ENCODE results near the gene PLEKHG5. TPM values are rescaled to one million over a fixed set of nuclear protein-coding genes. Genes with fewer than 3 reads are reported as not detected.
"Not testable (repeated sequence)": the region's sequence is repeated elsewhere in the genome, so short reads cannot be mapped to it uniquely, and the experiment has no call there.

The PLEKHG5 gene
- total and polyA plus RNA-seq, 2 donors, result 5.8 to 9.9 TPM

DNA sequence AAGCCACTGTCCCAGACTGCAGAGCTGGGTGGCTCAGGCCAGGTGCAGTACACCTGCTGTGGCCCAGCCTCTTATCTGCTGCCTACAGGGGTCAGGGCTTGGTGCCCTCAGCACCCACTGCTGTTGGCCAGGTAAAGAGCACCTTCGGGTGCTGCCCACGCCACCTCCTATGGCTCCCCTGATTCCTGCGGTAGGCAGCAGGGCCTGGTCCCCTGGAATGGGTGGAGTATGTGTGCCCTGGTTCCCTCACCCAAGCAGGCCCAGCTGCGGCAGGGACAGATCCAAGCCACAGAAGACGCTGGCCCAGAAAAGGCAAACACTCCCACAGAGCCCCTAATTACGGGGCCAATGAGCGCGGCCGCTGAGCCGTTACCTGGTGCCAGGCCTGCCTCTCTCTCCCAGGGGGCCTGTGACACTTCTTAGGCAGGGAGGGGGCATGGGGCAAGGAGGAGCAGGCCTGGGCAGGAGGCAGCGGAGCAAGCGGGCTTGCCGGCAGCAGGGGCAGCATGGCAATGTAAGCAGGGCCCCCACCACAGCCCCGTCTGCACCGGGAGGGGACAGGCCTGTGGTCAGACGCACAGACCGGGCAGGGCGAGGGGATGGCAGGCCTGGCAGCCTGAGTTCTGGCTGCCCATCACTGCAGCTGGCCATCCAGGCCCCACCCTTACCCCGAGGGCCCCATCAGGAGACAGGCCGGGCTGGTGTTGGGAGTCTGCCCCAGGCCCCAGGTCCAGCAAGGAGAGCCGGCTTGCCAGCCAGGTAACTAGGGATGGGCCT lies 47.9 kb downstream of the PLEKHG5 start:
- no peak for DNase-seq (ENCODE audit: extremely low spot score)
- WGBS, result 82% methylated on average over 21 of the region's 21 CpGs
- no peaks in the 10 kb centered on the region for H3K4me1 ChIP-seq (ENCODE audit: insufficient read depth)
- no peaks in the 10 kb centered on the region for H3K36me3 ChIP-seq (ENCODE audit: insufficient read depth)
- H3K4me3 ChIP-seq (ENCODE audit: low read depth, low read length), result no peak overlapping the region
- no peak overlapping the region for H3K27ac ChIP-seq (ENCODE audit: low read depth)

DNA sequence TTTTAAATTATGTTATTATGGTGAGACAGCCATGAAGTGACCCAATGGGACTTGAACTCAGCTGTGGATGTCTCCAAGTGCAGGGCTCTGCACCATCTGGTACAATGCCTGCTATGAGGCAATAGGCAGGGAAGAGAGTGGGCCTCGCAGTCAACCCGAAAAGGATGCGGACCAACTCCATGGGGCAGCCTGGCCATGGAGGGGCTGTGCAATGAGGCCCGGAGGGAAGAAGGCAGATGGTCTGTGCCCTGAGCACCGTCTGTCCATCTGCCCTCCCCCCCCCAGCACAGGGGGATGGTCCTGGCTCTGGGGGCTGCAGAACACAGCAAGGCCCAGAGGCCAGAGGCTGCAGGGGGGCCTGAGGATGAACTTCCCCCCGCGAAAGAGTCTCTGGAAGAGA lies 49.9 kb downstream of the PLEKHG5 start:
- no peak for DNase-seq (ENCODE audit: extremely low spot score)
- Histone ChIP-seq H3K4me1 (ENCODE audit: insufficient read depth) (no peaks in the 10 kb centered on the region), H3K36me3 (ENCODE audit: insufficient read depth) (no peaks in the 10 kb centered on the region), H3K27ac (ENCODE audit: low read depth) (no peak overlapping the region), H3K4me3 (ENCODE audit: low read depth, low read length) (no peak overlapping the region)
- 72% methylated on average over 7 of the region's 7 CpGs for WGBS

DNA sequence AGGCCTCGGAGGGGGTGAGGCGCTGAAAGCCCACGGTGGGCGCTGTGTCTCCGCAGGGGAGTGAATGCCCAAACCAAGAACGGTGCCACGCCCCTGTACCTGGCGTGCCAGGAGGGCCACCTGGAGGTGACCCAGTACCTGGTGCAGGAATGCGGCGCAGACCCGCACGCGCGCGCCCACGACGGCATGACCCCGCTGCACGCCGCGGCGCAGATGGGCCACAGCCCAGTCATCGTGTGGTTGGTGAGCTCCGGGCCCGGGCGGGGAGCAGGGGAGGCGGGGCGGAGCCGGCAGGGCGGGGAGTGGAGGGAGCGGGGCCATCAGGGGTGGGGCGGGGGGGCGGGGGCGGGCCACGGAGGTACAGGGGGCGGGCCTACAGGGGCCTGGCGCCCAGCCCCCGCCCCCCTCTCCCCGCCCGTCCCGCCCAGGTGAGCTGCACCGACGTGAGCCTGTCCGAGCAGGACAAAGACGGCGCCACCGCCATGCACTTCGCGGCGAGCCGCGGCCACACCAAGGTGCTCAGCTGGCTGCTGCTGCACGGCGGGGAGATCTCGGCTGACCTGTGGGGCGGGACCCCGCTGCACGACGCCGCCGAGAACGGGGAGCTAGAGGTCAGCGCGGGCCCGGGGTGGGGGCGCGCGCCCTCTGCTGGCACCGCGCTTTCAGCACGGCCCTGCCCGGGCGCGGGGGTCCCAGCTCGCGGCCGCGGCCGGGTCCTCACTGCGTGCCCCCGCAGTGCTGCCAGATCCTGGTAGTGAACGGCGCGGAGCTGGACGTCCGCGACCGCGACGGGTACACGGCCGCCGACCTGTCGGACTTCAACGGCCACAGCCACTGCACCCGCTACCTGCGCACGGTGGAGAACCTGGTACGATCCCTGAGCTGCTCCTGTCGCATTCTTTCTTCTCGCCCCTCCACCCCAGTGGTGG lies 51.0 kb downstream of the PLEKHG5 start:
- no peak for DNase-seq (ENCODE audit: extremely low spot score)
- Histone ChIP-seq H3K4me1 (ENCODE audit: insufficient read depth) (no peaks in the 10 kb centered on the region), H3K27ac (ENCODE audit: low read depth) (no peak overlapping the region), H3K36me3 (ENCODE audit: insufficient read depth) (no peaks in the 10 kb centered on the region), H3K4me3 (ENCODE audit: low read depth, low read length) (no peak overlapping the region)
- 5% methylated on average over 97 of the region's 101 CpGs for WGBS

DNA sequence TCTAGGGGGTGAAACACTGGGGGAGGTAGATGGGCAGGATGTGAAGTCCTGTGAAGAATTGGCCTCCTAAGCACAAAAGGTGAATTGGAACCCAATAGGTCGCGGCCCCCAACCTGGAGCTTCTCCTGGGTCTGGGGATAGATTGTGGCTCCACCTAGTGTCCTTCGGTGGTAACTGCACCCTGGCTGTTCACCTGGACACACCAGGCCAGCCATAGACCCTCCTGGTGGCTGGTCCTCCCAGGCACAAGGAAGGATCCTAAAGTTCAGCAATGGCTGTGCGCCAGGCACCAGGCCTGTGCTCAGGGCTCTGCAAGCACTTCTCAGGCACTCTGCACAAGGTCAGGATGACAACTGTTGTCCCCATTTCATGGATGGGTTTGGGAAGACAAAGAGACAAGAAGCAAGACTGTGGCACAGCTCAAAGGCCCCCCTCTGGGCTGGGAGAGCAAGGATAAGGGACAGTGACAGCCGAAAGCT lies 53.4 kb downstream of the PLEKHG5 start:
- 10% methylated on average over 5 of the region's 5 CpGs for WGBS

DNA sequence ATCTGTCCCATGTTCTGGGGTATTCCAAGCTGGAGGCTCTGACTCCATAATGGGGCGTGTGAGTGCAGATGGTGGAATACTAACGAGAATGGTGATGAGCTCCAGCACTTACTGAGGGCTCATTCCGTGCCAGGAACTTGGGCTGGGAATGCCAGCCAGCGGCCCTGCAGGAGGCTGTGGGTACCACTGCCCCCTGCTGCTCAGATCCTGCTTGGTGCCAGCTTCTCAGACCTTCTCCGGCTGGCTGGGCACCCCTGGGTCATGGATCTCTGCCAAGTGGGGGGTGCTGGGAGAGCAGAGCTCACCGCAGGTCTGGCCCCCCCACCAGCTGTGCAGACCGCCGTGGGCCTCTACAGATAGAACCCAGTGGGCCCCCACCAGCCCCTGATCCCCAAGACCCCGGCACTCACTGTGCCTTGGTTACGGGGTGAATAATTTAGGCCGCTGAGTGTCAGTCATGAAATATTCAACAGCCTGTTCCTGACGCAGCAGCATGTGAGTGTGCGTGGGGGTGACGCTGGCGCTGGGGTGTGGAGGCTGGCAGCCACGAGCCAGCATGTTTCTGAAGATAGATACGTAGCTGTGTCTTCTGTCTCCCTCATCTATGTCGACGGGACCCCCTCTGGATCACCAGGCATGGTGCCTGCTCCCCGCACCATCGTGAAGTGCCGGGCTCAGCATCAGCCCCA lies 54.3 kb downstream of the PLEKHG5 start:
- not testable (repeated sequence) for H3K4me1 ChIP-seq (ENCODE audit: insufficient read depth); H3K27ac ChIP-seq (ENCODE audit: low read depth); H3K36me3 ChIP-seq (ENCODE audit: insufficient read depth); H3K4me3 ChIP-seq (ENCODE audit: low read depth, low read length); DNase-seq (ENCODE audit: extremely low spot score)
- 66% methylated on average over 22 of the region's 22 CpGs for WGBS

More for the DNA sequence above, 53.4 kb downstream of the PLEKHG5 start:
- Histone ChIP-seq H3K27ac (ENCODE audit: low read depth) (no peak overlapping the region), H3K4me3 (ENCODE audit: low read depth, low read length) (no peak overlapping the region), H3K36me3 (ENCODE audit: insufficient read depth) (no peaks in the 10 kb centered on the region), H3K4me1 (ENCODE audit: insufficient read depth) (no peaks in the 10 kb centered on the region)
- DNase-seq (ENCODE audit: extremely low spot score), result no peak

DNA sequence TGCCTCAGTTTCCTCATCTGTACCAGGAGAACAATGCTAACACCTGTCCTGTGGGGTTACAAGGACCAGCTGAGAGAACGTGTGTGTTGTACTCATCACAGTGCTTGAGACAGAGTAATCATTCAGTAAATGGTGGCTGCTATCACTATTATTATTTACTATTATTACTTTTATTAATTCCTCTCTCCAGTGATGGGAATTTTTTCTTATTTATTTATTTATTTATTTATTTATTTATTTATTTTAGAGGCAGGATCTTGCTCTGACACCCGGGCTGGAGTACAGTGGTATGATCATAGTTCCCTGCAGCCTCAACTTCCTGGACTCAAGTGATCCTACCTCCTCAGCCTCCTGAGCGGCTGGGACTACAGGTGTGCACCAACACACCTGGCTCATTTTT lies 55.2 kb downstream of the PLEKHG5 start:
- H3K27ac ChIP-seq (ENCODE audit: low read depth); H3K4me1 ChIP-seq (ENCODE audit: insufficient read depth); H3K4me3 ChIP-seq (ENCODE audit: low read depth, low read length); H3K36me3 ChIP-seq (ENCODE audit: insufficient read depth); DNase-seq (ENCODE audit: extremely low spot score): not testable (repeated sequence)
- WGBS, result 85% methylated on average over 3 of the region's 3 CpGs

DNA sequence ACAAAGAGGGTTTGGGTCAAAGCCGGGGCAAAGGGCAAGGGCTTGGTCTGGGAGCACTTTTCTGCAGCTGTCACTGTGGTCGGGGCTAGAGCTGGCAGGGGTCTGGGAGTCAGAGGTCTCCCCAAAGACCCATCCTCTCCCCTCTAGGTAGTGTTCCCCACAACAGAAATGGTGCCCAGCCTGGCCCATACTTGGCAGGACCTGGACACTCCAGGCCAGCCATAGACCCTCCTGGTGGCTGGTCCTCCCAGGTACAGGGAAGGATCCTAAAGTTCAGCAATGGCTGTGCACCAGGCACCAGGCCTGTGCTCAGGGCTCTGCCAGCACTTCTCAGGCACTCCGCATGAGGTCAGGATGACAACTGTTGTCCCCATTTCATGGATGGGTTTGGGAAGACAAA lies 55.9 kb downstream of the PLEKHG5 start:
- no peak for DNase-seq (ENCODE audit: extremely low spot score)
- no peak overlapping the region for H3K27ac ChIP-seq (ENCODE audit: low read depth)
- H3K4me1 ChIP-seq (ENCODE audit: insufficient read depth), result no peaks in the 10 kb centered on the region
- 72% methylated on average over 3 of the region's 3 CpGs for WGBS
- no peaks in the 10 kb centered on the region for H3K36me3 ChIP-seq (ENCODE audit: insufficient read depth)
- no peak overlapping the region for H3K4me3 ChIP-seq (ENCODE audit: low read depth, low read length)

DNA sequence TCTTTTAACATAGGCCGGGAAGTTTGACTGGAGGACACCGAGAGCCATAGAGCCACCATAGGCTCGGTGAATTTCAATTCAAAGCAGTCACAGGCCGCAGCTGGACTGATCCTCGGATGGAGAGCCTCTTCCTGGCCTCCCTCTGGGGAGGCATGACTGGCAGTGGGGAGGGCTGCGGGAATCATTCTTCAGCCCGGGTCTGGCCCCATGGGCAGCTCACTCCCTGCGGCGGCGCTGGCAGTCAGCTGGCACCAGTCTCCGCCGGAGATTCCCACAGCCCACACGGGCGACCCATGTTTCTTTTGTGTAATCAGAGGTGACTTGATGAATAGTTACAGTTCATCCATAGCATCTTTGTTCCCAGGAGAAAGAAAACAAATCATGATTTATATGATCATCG lies 56.3 kb downstream of the PLEKHG5 start:
- 88% methylated on average over 15 of the region's 15 CpGs for whole genome bisulfite sequencing

DNA sequence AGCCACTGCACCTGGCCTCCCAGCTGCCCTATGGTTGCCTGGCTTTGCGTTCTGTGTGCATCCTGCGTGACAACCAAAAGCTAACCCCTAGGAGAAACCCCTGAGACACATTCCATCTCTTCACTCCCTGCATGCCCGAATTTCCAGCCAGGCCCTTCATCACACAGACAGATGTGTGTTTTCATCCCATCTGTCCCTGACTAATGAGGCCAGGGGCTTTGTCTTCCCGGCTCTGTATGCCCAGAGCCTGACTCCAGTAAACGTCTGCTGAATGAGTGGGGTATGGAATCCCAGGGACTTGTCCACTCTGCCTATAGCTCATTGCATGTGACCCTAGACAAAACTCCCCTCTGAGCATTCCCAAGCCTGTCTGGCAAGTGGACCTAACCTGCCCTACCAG lies 57.3 kb downstream of the PLEKHG5 start:
- H3K4me3 ChIP-seq (ENCODE audit: low read depth, low read length), result no peak overlapping the region
- DNase-seq (ENCODE audit: extremely low spot score), result no peak
- H3K36me3 ChIP-seq (ENCODE audit: insufficient read depth), result no peaks in the 10 kb centered on the region
- no peaks in the 10 kb centered on the region for H3K4me1 ChIP-seq (ENCODE audit: insufficient read depth)
- no peak overlapping the region for H3K27ac ChIP-seq (ENCODE audit: low read depth)
- WGBS, result 65% methylated on average over 5 of the region's 5 CpGs

More for the DNA sequence above, 56.3 kb downstream of the PLEKHG5 start:
- H3K4me3 ChIP-seq (ENCODE audit: low read depth, low read length), result no peak overlapping the region
- H3K27ac ChIP-seq (ENCODE audit: low read depth), result no peak overlapping the region
- no peaks in the 10 kb centered on the region for H3K36me3 ChIP-seq (ENCODE audit: insufficient read depth)
- H3K4me1 ChIP-seq (ENCODE audit: insufficient read depth), result no peaks in the 10 kb centered on the region
- no peak for DNase-seq (ENCODE audit: extremely low spot score)

DNA sequence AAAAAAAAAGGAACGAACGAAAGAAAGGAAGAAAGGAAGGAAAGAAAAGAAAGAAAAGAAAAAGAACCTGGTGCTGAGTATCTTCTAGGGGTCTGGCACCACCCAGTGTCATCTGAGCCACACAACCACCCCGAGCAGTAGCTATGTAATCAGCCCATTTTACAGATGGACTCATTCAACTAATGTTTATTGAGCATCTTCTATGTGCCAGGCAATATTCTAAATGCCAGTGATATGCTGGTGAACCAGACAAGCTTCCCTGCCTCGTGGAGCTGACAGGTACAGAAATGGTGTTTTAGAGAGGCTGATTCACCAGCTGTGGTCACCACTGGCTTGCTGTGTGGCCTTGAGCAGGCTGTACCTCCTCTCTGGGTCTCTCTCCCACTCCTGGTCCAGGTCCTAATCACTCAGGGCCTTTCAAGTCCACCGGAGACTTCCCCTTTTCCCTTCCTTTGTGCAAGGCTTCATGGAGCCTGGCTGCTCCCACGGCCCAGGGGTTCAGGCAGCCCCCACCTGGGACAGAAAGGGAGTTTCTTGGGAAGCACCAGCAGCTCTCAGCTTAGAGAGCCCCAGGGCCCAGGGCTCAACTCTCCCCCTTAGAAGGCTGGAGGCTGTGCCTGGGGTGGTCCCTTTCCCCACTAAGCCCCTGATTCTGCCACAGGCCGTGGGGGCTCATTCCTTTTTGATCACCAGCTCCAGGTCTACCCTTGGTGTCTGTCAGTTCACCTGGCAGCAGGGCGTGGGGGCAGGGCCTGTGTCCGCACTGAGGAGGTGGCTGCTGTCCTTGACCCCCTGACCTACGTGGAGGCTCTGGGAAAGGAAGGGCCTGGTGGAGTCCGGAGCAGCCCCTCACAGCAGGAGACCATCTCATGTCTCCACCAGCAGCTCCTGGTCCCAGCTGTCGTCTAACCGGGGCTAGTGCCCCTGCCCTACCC lies 59.6 kb downstream of the PLEKHG5 start:
- not testable (repeated sequence) for H3K36me3 ChIP-seq (ENCODE audit: insufficient read depth); DNase-seq (ENCODE audit: extremely low spot score); H3K4me3 ChIP-seq (ENCODE audit: low read depth, low read length); H3K27ac ChIP-seq (ENCODE audit: low read depth); H3K4me1 ChIP-seq (ENCODE audit: insufficient read depth)
- 77% methylated on average over 13 of the region's 13 CpGs for WGBS

DNA sequence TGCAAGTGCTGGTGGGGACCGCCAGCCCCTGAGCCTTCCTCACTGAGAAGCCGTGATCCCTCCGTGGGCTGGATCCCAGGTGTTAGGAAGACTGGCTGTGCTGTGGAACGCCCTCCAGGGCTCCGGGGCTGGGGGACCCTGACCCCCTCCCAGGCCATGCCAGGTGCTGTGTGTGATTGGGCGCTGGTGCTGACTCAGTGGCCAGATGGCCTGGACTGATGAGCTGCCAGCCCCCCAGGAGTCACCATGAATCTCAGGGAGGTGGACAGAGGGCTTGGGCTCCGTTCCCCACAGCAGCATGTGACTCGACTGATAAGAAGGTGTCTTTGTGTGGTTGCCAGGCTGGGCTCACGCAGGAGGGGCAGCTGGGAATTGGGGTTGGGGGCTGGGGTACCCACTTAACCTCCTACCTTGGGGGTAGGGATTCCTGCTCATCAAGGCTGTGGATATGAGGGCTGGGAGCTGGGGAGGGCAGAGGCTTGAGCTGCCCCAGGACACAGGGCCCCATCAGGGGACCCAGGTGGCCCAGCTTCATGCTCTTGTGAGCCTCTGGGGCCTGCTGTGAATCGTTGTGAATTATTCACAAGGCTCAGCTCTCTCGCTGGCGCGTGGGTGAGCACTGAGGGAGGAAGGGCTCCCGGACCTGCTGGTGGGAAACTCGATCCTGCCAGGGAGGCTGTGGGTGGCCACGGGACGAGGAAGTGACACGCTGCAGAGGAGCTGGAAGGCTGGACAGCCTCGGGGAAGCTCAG lies 61.6 kb downstream of the PLEKHG5 start:
- H3K36me3 ChIP-seq (ENCODE audit: insufficient read depth); H3K4me3 ChIP-seq (ENCODE audit: low read depth, low read length); H3K4me1 ChIP-seq (ENCODE audit: insufficient read depth); H3K27ac ChIP-seq (ENCODE audit: low read depth); DNase-seq (ENCODE audit: extremely low spot score): not testable (repeated sequence)
- 31% methylated on average over 19 of the region's 19 CpGs for WGBS

DNA sequence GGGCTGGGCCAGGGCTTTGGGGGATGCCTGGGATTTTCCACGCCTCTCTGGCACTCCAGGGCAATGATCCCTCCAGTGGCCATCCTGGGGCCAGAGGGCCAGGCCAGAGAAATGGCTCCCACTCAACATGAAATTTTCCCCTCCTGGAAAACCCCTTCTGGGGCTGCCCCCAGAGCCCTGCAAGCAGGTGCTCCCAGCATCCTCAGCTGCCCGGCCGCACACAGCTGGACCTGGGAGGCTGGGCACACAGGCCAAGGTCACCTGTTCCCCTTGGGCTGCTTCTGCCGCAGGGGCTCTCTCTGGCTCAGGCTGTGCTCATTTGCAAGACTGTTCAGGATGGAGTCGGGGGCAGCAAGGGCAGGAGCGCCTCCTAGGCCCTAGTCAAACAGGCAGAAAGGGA lies 63.0 kb downstream of the PLEKHG5 start:
- H3K36me3 ChIP-seq (ENCODE audit: insufficient read depth); H3K27ac ChIP-seq (ENCODE audit: low read depth); H3K4me3 ChIP-seq (ENCODE audit: low read depth, low read length); H3K4me1 ChIP-seq (ENCODE audit: insufficient read depth); DNase-seq (ENCODE audit: extremely low spot score): not testable (repeated sequence)
- 85% methylated on average over 6 of the region's 6 CpGs for WGBS
